Ishikawa (cell line): ENCODE data around the gene PAQR9.

Experiments used
- CREB1 ChIP-seq: IDR thresholded peaks from 2 replicates; pipeline ENCODE4 v1.6.1; 2012; ENCODE audit warnings: low read depth
- EP300 ChIP-seq: IDR thresholded peaks from 2 replicates; pipeline ENCODE4 v1.6.1; 2012; ENCODE audit warnings: borderline replicate concordance
- FOXM1 ChIP-seq: IDR thresholded peaks from 2 replicates; pipeline ENCODE4 v1.6.1; 2012; ENCODE audit warnings: low read depth, borderline replicate concordance
- MAX ChIP-seq: IDR thresholded peaks from 2 replicates; pipeline ENCODE4 v1.6.1; 2012
- TAF1 ChIP-seq: IDR thresholded peaks from 2 replicates; pipeline ENCODE4 v1.6.1; 2012; ENCODE audit warnings: low read depth, mild to moderate bottlenecking
- TCF12 ChIP-seq: IDR thresholded peaks from 2 replicates; pipeline ENCODE4 v1.6.1; 2012; ENCODE audit warnings: low read depth
- TEAD4 ChIP-seq: IDR thresholded peaks from 2 replicates; pipeline ENCODE4 v1.6.1; 2012
- YY1 ChIP-seq: IDR thresholded peaks from 2 replicates; pipeline ENCODE4 v1.6.1; 2012; ENCODE audit warnings: low read depth
- TF ChIP-seq, protein P1 (sequence below): IDR thresholded peaks from 2 replicates; pipeline ENCODE4 v1.6.1; 2012; ENCODE audit warnings: low read depth, mild to moderate bottlenecking
- TF ChIP-seq, protein P2 (sequence below): IDR thresholded peaks from 2 replicates; pipeline ENCODE4 v1.6.1; 2012

- no peak for TF ChIP-seq EP300
- no peak for TF ChIP-seq TCF12
- TF ChIP-seq TAF1, result no peak
- TF ChIP-seq YY1, result no peak
- TF ChIP-seq MAX, result peak; percentile 76
- no peak for TF ChIP-seq FOXM1
- TF ChIP-seq, protein P1, sequence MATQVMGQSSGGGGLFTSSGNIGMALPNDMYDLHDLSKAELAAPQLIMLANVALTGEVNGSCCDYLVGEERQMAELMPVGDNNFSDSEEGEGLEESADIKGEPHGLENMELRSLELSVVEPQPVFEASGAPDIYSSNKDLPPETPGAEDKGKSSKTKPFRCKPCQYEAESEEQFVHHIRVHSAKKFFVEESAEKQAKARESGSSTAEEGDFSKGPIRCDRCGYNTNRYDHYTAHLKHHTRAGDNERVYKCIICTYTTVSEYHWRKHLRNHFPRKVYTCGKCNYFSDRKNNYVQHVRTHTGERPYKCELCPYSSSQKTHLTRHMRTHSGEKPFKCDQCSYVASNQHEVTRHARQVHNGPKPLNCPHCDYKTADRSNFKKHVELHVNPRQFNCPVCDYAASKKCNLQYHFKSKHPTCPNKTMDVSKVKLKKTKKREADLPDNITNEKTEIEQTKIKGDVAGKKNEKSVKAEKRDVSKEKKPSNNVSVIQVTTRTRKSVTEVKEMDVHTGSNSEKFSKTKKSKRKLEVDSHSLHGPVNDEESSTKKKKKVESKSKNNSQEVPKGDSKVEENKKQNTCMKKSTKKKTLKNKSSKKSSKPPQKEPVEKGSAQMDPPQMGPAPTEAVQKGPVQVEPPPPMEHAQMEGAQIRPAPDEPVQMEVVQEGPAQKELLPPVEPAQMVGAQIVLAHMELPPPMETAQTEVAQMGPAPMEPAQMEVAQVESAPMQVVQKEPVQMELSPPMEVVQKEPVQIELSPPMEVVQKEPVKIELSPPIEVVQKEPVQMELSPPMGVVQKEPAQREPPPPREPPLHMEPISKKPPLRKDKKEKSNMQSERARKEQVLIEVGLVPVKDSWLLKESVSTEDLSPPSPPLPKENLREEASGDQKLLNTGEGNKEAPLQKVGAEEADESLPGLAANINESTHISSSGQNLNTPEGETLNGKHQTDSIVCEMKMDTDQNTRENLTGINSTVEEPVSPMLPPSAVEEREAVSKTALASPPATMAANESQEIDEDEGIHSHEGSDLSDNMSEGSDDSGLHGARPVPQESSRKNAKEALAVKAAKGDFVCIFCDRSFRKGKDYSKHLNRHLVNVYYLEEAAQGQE, result no peak
- TF ChIP-seq, protein P2, sequence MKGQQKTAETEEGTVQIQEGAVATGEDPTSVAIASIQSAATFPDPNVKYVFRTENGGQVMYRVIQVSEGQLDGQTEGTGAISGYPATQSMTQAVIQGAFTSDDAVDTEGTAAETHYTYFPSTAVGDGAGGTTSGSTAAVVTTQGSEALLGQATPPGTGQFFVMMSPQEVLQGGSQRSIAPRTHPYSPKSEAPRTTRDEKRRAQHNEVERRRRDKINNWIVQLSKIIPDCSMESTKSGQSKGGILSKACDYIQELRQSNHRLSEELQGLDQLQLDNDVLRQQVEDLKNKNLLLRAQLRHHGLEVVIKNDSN, result peak; percentile 29; the same call in 1 of the 2 replicates
- no peak for TF ChIP-seq CREB1
- TF ChIP-seq TEAD4, result no peak
Observed at GRCh38 chr3:143002083-143002712, 38.7 kb upstream of the PAQR9 start.
